ENCODE results near the gene KLHL14.

DNA sequence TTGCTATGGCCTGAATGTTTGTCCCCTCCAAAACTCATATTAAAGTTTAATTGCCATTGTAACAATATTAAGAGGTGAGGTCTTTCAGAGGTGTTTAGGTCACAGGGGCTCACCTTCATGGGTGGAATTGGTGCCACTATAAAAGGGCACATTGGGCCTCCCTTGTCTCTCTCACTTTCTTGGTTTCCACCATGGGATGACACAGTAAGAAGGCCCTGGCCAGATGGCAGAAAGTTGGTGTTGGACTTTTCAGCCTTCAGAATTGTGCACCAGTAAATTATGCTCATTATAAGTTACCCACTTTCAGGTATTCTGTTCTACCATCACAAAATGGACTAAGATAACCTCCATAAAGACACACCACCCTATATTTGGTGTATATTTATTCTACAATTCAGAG lies 102.1 kb downstream of the KLHL14 start:
- TF ChIP-seq, protein P1, sequence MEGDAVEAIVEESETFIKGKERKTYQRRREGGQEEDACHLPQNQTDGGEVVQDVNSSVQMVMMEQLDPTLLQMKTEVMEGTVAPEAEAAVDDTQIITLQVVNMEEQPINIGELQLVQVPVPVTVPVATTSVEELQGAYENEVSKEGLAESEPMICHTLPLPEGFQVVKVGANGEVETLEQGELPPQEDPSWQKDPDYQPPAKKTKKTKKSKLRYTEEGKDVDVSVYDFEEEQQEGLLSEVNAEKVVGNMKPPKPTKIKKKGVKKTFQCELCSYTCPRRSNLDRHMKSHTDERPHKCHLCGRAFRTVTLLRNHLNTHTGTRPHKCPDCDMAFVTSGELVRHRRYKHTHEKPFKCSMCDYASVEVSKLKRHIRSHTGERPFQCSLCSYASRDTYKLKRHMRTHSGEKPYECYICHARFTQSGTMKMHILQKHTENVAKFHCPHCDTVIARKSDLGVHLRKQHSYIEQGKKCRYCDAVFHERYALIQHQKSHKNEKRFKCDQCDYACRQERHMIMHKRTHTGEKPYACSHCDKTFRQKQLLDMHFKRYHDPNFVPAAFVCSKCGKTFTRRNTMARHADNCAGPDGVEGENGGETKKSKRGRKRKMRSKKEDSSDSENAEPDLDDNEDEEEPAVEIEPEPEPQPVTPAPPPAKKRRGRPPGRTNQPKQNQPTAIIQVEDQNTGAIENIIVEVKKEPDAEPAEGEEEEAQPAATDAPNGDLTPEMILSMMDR (IDR thresholded peaks at IDR 0.05; ENCODE audit: low read depth, low read length) = no peak
- TF ChIP-seq EZH2phosphoT487 (IDR thresholded peaks at IDR 0.05; ENCODE audit: low read depth) = no peak

All from OCI-LY3 (cell line).